ENCODE results near the gene C6orf120. TPM values are rescaled to one million over a fixed set of nuclear protein-coding genes. Genes with fewer than 3 reads are reported as not detected.

The C6orf120 gene
- total and polyA plus RNA-seq, 9 of the 15 experiments (the other 6 are each of a cell fraction or from before 2014, with no cell fraction given) = 7.7 to 44.9 (median 34.8) TPM

GRCh38 chr6:169654598-169655391 is 47.1 kb upstream of the C6orf120 start (continued):
- TF ChIP-seq RREB1 (CRISPR knock-in tag; IDR thresholded peaks at IDR 0.05) (no peak), ERF (CRISPR knock-in tag; IDR thresholded peaks at IDR 0.05) (no peak), MECOM (CRISPR knock-in tag; IDR thresholded peaks at IDR 0.05) (no peak), TFE3 (CRISPR knock-in tag; IDR thresholded peaks at IDR 0.05) (no peak), BRF2 (IDR thresholded peaks at IDR 0.05; ENCODE audit: borderline replicate concordance, insufficient read depth, insufficient read length) (no peak), SMAD4 (CRISPR knock-in tag; conservative IDR thresholded peaks at IDR 0.05) (no peak), EP400 (IDR thresholded peaks at IDR 0.05) (no peak), ZBTB26 (CRISPR knock-in tag; IDR thresholded peaks at IDR 0.05) (no peak), ZBTB33 (CRISPR knock-in tag; IDR thresholded peaks at IDR 0.05) (peak; percentile 91), RBM39 (optimal IDR thresholded peaks at IDR 0.05; ENCODE audit: low read depth, low read length) (no peak), IFI16 (CRISPR knock-in tag; IDR thresholded peaks at IDR 0.05) (no peak), ZFP36 (IDR thresholded peaks at IDR 0.05; ENCODE audit: low read depth, low read length, partially characterized antibody) (peak; percentile 24)

Measured in K562 (cell line).